IPS-NIHi11 (cell line): ENCODE results near the gene CDC5L.

Experiments
- DNase-seq: peaks from one replicate; pipeline ENCODE4 v3.0.0; 2012; ENCODE audit warnings: mixed read lengths, low spot score

CDC5L gene

GRCh38 chr6:44475417-44475778 is 87.9 kb downstream of the CDC5L start:
- DNase-seq: no peak

DNA sequence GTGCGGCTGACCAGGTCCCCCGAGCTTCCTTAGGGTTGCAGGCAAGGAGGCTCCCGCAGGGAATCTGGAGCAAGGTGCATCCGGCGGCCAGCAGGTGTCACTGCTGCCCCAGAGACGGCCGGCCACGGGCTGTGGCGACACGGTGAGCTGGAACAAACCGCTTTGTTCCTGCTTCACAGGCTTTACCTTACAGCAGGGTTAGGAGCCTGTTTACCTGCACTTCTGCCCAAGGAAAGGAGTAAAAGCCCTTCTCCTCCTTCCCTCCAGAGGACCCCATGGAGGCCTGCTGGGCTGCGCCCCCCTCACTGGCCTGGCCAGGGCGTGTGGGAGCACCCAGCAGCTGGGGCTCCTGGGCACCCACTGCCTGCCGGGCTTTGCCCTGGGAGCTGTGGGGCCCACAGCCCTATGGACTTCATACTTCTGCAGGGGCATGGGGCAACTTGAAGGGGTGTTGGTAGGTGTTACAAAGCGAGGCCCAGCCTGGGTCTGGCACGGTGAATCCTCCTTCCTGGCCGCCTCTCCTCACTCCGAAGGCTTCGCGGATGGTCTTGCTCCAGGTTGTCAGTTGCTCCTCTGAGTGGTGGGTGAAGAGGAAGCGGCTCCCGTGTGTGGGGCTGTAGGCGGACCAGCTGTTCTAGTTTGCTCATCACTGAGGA is 88.4 kb downstream of the CDC5L start:
- peak; percentile 96 for DNase-seq

GRCh38 chr6:44476849-44477248 is 89.3 kb downstream of the CDC5L start:
- DNase-seq: no peak

- no peak for DNase-seq
Measured at GRCh38 chr6:44477293-44477894, 89.9 kb downstream of the CDC5L start.

DNA sequence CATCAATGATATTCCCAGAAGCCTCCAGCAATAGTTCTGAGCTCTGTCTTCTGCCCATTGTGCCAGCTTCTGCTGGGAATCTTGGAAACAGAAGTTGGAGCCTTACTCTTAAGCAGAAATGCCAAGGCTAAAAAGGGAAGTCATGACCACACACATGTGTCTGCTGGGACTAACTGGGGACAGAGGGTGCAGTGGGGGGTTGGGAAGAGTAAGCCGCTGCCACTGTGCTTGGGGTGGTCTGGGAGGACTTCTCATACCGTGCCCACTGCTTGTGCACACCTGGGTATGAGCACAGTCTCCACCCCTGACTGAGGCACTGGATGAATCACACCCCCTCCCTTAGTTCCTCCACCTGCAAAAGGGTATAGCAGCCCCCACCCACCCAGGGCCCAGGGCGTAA is 90.7 kb downstream of the CDC5L start:
- no peak for DNase-seq

GRCh38 chr6:44478591-44479254 is 91.2 kb downstream of the CDC5L start:
- no peak for DNase-seq

DNA sequence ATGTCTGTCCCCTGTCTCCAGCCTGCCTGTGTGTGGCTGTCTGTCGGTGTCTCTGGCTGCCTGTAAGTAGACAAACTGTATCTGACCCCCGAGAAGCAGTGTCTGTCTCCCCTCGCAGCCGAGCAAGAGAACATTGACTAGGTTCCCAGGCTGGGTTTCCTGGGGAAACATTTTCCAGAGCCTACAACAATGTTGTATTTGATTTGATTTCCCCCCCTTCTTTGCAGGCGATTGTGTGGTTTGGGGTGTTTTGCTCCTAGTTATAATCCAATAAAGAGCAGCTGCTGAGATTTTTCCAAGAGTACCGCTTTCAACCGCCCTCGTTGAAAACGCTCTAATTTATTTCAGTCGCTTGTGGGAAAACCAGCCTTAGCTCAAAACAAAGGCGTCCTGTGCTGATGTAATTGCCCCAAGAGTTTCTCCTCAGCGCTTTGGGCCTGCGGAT is 92.6 kb downstream of the CDC5L start:
- no peak for DNase-seq

DNA sequence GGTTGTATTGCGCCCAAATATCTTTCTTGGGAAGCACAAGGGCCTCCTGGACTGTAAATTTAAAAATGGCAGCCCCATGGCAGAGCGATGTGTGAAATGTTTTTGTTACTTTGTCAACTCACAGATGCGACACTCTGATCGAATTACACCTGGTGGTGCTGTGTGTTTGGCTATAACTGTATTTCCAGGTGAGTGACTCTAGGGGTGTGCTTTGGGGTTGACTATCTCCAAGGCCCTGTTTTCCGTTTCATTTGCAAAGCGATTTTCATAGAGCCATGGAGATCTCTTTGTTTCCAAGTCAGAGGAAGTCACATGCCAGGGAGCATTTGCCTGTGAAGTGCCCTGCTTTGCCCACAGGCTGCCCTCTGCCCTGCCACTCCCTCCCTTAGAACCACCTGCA is 93.5 kb downstream of the CDC5L start:
- DNase-seq: no peak

GRCh38 chr6:44481760-44482159 is 94.3 kb downstream of the CDC5L start:
- DNase-seq: no peak

GRCh38 chr6:44485601-44486401 is 98.3 kb downstream of the CDC5L start:
- peak; percentile 41 for DNase-seq

GRCh38 chr6:44487002-44487401 is 99.5 kb downstream of the CDC5L start:
- no peak for DNase-seq

GRCh38 chr6:44487586-44487985 is 100.1 kb downstream of the CDC5L start:
- DNase-seq: no peak

GRCh38 chr6:44489910-44490604 is 102.6 kb downstream of the CDC5L start:
- no peak for DNase-seq

- no peak for DNase-seq
Measured at GRCh38 chr6:44493132-44493531, 105.6 kb downstream of the CDC5L start.

- DNase-seq: no peak
Measured at GRCh38 chr6:44493593-44493992, 106.1 kb downstream of the CDC5L start.

GRCh38 chr6:44494011-44494501 is 106.5 kb downstream of the CDC5L start:
- no peak for DNase-seq

DNA sequence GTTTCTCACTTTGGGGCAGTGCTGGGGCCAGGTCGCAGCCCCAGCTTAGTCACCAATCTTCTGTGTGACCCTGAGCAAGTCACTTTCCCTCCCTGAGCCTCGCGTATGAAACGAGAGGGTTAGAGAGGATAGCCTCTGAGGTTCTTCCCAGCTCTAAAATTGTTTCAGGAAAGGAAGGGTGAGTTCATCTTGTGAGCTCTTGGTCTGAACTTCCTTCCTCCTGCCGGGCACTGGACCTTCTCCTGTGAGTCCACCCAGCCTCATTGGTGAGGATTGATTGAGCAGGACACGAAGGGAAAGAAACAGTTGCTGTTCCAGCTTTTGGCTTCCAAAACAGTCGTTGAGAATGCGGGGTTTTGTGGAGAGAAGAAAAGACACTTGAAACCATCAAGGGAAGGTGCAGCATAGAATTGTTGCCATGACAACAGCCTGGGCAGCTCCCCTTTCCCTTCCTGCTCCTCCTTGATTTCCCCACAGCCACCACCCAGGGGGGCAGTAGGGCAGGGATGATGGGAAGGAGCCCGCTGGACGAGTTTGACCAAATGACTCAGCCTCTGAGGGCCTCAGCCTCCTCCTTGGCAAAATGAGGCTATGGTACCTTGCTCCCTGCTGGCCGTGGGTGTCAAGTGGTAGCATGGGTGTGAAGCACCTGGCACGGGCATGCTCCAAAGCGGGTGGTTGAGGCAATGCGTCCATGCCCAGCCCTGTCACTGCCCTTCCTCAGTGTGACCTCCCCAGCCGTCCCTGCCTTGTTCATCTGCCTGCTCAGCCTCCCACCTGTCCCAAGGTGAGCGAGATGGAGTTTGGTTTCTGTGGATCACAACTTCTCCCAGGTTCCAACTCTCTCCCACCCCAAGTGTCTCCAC is 107.8 kb downstream of the CDC5L start:
- no peak for DNase-seq

- DNase-seq: no peak
Measured at GRCh38 chr6:44496665-44497369, 109.3 kb downstream of the CDC5L start.

GRCh38 chr6:44497807-44498206 is 110.3 kb downstream of the CDC5L start:
- no peak for DNase-seq

GRCh38 chr6:44498436-44498835 is 110.9 kb downstream of the CDC5L start:
- DNase-seq: no peak
